Measurements from ENCODE around the gene GNAS.

Gene GNAS

DNA sequence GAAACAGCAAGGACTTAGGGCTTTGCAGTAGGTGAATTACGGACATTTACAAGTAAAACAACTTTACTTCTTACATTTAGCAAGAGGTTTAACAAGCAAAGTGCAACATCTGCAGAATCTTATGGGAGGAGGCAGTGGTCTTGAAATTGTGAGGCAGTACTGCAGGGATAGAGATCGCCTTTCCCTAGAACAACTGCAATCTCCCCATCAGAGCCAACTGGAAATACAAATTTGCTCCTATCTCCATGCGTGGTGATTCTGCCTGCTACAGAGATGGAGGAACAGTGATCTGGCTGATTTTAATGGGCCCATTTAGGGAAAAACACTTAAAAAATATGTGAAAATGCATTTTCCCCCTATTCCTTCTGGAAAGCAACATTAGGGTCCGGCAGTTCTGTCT is 25.9 kb downstream of the GNAS start:
- TF ChIP-seq, protein P1, sequence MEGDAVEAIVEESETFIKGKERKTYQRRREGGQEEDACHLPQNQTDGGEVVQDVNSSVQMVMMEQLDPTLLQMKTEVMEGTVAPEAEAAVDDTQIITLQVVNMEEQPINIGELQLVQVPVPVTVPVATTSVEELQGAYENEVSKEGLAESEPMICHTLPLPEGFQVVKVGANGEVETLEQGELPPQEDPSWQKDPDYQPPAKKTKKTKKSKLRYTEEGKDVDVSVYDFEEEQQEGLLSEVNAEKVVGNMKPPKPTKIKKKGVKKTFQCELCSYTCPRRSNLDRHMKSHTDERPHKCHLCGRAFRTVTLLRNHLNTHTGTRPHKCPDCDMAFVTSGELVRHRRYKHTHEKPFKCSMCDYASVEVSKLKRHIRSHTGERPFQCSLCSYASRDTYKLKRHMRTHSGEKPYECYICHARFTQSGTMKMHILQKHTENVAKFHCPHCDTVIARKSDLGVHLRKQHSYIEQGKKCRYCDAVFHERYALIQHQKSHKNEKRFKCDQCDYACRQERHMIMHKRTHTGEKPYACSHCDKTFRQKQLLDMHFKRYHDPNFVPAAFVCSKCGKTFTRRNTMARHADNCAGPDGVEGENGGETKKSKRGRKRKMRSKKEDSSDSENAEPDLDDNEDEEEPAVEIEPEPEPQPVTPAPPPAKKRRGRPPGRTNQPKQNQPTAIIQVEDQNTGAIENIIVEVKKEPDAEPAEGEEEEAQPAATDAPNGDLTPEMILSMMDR (IDR thresholded peaks at IDR 0.05) = no peak
- no peaks in the 10 kb centered on the region for H3K36me3 ChIP-seq
- no peak overlapping the region for H3K4me3 ChIP-seq (ENCODE audit: low read depth in 1 of 2, low read length in 1 of 2)
- no peaks in the 10 kb centered on the region for H3K9me3 ChIP-seq
- H3K27me3 ChIP-seq = peaks cover 4% of the 10 kb centered on the region
- H3K27ac ChIP-seq = no peak overlapping the region
- no peaks in the 10 kb centered on the region for H3K4me1 ChIP-seq (ENCODE audit: control insufficient read depth in 1 of 2, insufficient read depth in 1 of 2, low read depth in 1 of 2, low read length in 1 of 2)

DNA sequence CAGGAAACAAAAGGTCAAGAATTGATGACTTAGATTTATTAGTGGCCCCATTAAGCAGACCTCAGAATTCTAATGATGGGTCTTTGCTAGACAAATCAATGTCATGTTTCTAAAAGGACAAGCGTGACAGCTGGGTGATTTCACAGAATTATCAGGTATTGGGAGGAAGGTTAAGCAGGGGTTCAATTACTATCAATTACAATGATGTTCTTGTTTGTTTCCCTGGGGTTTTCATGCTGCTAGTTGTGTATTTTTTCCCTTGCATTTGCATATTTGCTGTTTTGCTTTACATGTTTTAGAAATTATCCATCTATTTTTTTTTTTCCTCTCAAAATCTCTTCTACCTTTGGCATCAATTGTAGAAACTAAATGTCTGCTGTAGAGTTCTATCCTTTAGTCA is 27.9 kb downstream of the GNAS start:
- no peak overlapping the region for H3K4me3 ChIP-seq (ENCODE audit: low read depth in 1 of 2, low read length in 1 of 2)
- no peaks in the 10 kb centered on the region for H3K4me1 ChIP-seq (ENCODE audit: control insufficient read depth in 1 of 2, insufficient read depth in 1 of 2, low read depth in 1 of 2, low read length in 1 of 2)
- H3K9me3 ChIP-seq = no peaks in the 10 kb centered on the region
- no peaks in the 10 kb centered on the region for H3K36me3 ChIP-seq
- TF ChIP-seq, protein P1 (IDR thresholded peaks at IDR 0.05) = no peak
- no peak overlapping the region for H3K27ac ChIP-seq
- H3K27me3 ChIP-seq = peaks cover 4% of the 10 kb centered on the region

DNA sequence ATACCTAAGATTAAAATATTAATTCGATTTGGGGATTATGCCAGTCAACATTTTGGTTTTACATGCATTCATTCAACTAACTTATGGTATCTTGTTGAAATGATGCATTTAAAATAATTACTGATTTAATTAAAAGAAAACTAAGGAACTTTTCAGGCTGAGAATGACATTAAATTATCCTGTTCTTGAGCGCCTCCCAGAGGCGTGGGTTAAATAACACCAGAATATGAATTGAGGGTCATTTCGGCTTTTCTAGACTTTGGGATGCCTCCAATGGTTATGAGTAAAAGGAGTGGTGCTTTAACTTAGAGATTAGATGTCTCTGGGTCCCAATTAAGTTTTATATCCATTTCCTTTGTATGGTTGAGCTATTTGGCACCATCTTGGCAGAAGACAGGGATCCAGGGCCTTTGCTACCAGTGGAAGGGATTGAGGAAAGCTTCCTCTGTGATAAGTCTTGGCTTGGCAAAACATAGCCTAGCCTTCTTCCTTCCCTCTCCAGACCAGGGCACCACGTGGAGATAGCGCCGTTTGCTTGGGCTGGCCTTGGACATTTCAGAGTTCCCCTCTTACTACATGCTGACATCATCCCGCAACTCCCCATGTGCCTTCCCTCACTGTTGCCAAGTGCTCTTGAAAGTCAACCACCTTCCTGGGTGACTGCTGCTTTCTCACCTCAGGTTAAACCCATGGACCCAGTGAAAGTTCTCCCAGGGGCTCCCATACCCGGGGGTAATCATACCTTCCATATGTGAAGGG is 28.7 kb downstream of the GNAS start:
- Histone ChIP-seq H3K4me1 (ENCODE audit: control insufficient read depth in 1 of 2, insufficient read depth in 1 of 2, low read depth in 1 of 2, low read length in 1 of 2) (no peaks in the 10 kb centered on the region), H3K4me3 (ENCODE audit: low read depth in 1 of 2, low read length in 1 of 2) (no peak overlapping the region), H3K36me3 (no peaks in the 10 kb centered on the region), H3K9me3 (no peaks in the 10 kb centered on the region), H3K27me3 (peaks cover 4% of the 10 kb centered on the region), H3K27ac (no peak overlapping the region)
- TF ChIP-seq, protein P1 (IDR thresholded peaks at IDR 0.05) = no peak

DNA sequence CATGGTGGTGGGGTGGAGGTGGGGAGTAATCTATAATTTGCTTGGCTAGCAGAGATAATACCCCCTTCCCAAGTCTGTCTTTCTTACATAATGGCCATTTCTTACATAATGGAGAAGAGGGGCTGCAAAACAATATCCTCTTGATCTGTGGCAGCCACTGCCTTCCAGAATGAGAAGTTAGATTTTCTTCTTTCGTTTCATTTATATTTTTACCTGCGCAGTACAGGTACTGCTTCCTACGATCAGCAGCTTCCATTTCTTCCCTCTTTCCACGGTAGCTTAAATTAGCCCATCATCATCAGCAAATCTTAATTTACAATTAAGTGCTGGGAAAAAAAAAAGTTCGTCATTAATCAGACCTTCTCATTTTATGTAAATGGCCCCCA is 30.2 kb downstream of the GNAS start:
- H3K27me3 ChIP-seq = peaks cover 7% of the 10 kb centered on the region
- no peak overlapping the region for H3K4me3 ChIP-seq (ENCODE audit: low read depth in 1 of 2, low read length in 1 of 2)
- H3K27ac ChIP-seq = no peak overlapping the region
- no peaks in the 10 kb centered on the region for H3K36me3 ChIP-seq
- TF ChIP-seq, protein P1 (IDR thresholded peaks at IDR 0.05) = no peak
- H3K4me1 ChIP-seq (ENCODE audit: control insufficient read depth in 1 of 2, insufficient read depth in 1 of 2, low read depth in 1 of 2, low read length in 1 of 2) = no peaks in the 10 kb centered on the region
- no peaks in the 10 kb centered on the region for H3K9me3 ChIP-seq

DNA sequence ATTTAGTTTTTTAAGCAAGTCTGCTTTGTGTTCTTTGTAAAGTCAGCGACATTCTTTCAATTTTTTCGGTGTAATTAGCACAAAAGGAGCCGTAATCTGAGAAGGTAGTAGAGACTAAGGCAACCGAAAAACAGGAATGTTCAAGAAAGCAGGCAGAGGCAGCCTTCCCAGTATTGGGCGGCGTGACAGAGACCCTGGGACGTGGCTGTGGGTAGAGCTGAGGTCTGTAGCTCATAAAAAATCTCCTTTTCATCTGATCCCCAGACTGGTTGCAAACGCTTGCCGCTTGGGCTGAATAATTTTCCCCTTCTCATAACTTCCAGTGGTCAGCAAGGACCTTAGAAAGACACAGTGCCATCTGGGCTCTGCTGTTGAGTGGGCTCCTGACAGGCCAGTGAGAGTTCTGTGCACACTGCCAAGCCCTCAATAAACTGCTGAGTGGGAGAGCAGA is 30.8 kb downstream of the GNAS start:
- no peaks in the 10 kb centered on the region for H3K36me3 ChIP-seq
- no peaks in the 10 kb centered on the region for H3K9me3 ChIP-seq
- peaks cover 0 to 3% of the 10 kb centered on the region in 2 experiments for H3K4me1 ChIP-seq (ENCODE audit: control insufficient read depth in 1 of 2, insufficient read depth in 1 of 2, low read depth in 1 of 2, low read length in 1 of 2)
- no peak overlapping the region for H3K4me3 ChIP-seq (ENCODE audit: low read depth in 1 of 2, low read length in 1 of 2)
- TF ChIP-seq, protein P1 (IDR thresholded peaks at IDR 0.05) = no peak
- peaks cover 13% of the 10 kb centered on the region for H3K27me3 ChIP-seq
- H3K27ac ChIP-seq = no peak overlapping the region
